Osteoblast (primary cell): Measurements from ENCODE around the gene DYNC1I1. TPM values are rescaled to one million over a fixed set of nuclear protein-coding genes. Genes with fewer than 3 reads are reported as not detected.

Experiments
- DNase-seq: peaks from one replicate; pipeline ENCODE4 v3.0.0; 2011; ENCODE audit warnings: low spot score, mixed read lengths; ENCODE audit not compliant: insufficient read length; ENCODE audit errors: missing footprints
- H2AFZ ChIP-seq: 2 replicates; pipeline ENCODE4 v1.6.0; 2011; ENCODE audit warnings: mild to moderate bottlenecking, low read length
- H3K27ac ChIP-seq: 2 replicates; pipeline ENCODE4 v1.5.1; 2011; ENCODE audit warnings: mild to moderate bottlenecking, low read depth, low read length, moderate library complexity
- H3K27me3 ChIP-seq: 2 replicates; pipeline ENCODE4 v1.6.0; 2012; ENCODE audit warnings: mild to moderate bottlenecking, control low read depth, inconsistent platforms, low read length, moderate library complexity; ENCODE audit not compliant: insufficient read depth
- H3K36me3 ChIP-seq: 2 replicates; pipeline ENCODE4 v1.5.1; 2011; ENCODE audit warnings: mild to moderate bottlenecking, low read length, control low read depth, moderate library complexity; ENCODE audit not compliant: insufficient read depth
- H3K4me1 ChIP-seq: 2 replicates; pipeline ENCODE4 v1.5.1; 2011; ENCODE audit warnings: mild to moderate bottlenecking, low read length, control low read depth, moderate library complexity; ENCODE audit not compliant: insufficient read depth
- H3K4me2 ChIP-seq: 2 replicates; pipeline ENCODE4 v1.6.0; 2011; ENCODE audit warnings: mild to moderate bottlenecking, low read length; ENCODE audit not compliant: insufficient read depth
- H3K4me3 ChIP-seq: fragments of 200-600 bp; sonication (generic); 3 replicates; pipeline ENCODE4 v1.5.1; 2012; ENCODE audit warnings: mild to moderate bottlenecking, low read length, inconsistent platforms; ENCODE audit not compliant: insufficient read depth
- H3K79me2 ChIP-seq: 2 replicates; pipeline ENCODE4 v1.6.0; 2012; ENCODE audit warnings: mild to moderate bottlenecking, low read length, control low read depth, inconsistent platforms; ENCODE audit not compliant: insufficient read depth
- H3K9me3 ChIP-seq: 2 replicates; pipeline ENCODE4 v1.5.1; 2011; ENCODE audit warnings: low read depth, low read length, control low read depth
- H4K20me1 ChIP-seq: 2 replicates; pipeline ENCODE4 v1.6.0; 2012; ENCODE audit warnings: mild to moderate bottlenecking, low read length, control low read depth; ENCODE audit not compliant: insufficient read depth
- CTCF ChIP-seq: IDR thresholded peaks from 2 replicates; pipeline ENCODE4 v1.5.1; 2011; ENCODE audit warnings: mild to moderate bottlenecking, low read depth, low read length, moderate library complexity; ENCODE audit errors: extremely low read depth
- total RNA-seq: library from RNA; depleted of rRNA; stranded (reverse); fragments of >200 nt; gene quantifications from 2 replicates; pipeline ENCODE4 v1.2.3, GENCODE V29; 2012

DYNC1I1 gene
- total RNA-seq, 1 donor, result 2.2 TPM

GRCh38 chr7:95916573-95917297, 144.4 kb downstream of the DYNC1I1 start:
- TF ChIP-seq CTCF, result peak; percentile 97
- Histone ChIP-seq H2AFZ (peak overlapping the region; percentile 95), H3K27me3 (no peaks in the 10 kb centered on the region), H3K4me3 (peak overlapping the region; percentile 75), H3K79me2 (no peaks in the 10 kb centered on the region), H3K4me2 (peak overlapping the region; percentile 79), H4K20me1 (no peaks in the 10 kb centered on the region), H3K4me1 (peaks cover 6% of the 10 kb centered on the region), H3K36me3 (no peaks in the 10 kb centered on the region), H3K9me3 (no peaks in the 10 kb centered on the region), H3K27ac (peak overlapping the region; percentile 21)
- peak; percentile 80 for DNase-seq

GRCh38 chr7:95917634-95918033, 145.3 kb downstream of the DYNC1I1 start:
- TF ChIP-seq CTCF, result no peak
- Histone ChIP-seq H3K36me3 (no peaks in the 10 kb centered on the region), H4K20me1 (no peaks in the 10 kb centered on the region), H3K27me3 (no peaks in the 10 kb centered on the region), H3K27ac (peak overlapping the region; percentile 21), H3K9me3 (no peaks in the 10 kb centered on the region), H3K4me3 (peak overlapping the region; percentile 75), H3K79me2 (no peaks in the 10 kb centered on the region), H3K4me1 (peaks cover 11% of the 10 kb centered on the region), H2AFZ (peak overlapping the region; percentile 95), H3K4me2 (peak overlapping the region; percentile 79)
- no peak for DNase-seq

- no peak overlapping the region for H3K4me3 ChIP-seq
- H3K4me1 ChIP-seq, result peaks cover 12% of the 10 kb centered on the region
- H3K9me3 ChIP-seq, result no peaks in the 10 kb centered on the region
- H3K27ac ChIP-seq, result no peak overlapping the region
- no peak overlapping the region for H2AFZ ChIP-seq
- H3K79me2 ChIP-seq, result no peaks in the 10 kb centered on the region
- no peaks in the 10 kb centered on the region for H3K36me3 ChIP-seq
- no peaks in the 10 kb centered on the region for H3K27me3 ChIP-seq
- peak; percentile 26 for TF ChIP-seq CTCF
- DNase-seq, result no peak
- H4K20me1 ChIP-seq, result no peaks in the 10 kb centered on the region
- no peak overlapping the region for H3K4me2 ChIP-seq
Observed at GRCh38 chr7:95919556-95919955, 147.2 kb downstream of the DYNC1I1 start.

GRCh38 chr7:95921543-95921942, 149.2 kb downstream of the DYNC1I1 start:
- no peak for TF ChIP-seq CTCF
- H3K36me3 ChIP-seq, result no peaks in the 10 kb centered on the region
- no peaks in the 10 kb centered on the region for H4K20me1 ChIP-seq
- H3K4me1 ChIP-seq, result peaks cover 12% of the 10 kb centered on the region
- H3K27ac ChIP-seq, result no peak overlapping the region
- no peaks in the 10 kb centered on the region for H3K27me3 ChIP-seq
- no peak for DNase-seq
- H3K9me3 ChIP-seq, result no peaks in the 10 kb centered on the region
- no peaks in the 10 kb centered on the region for H3K79me2 ChIP-seq
- H3K4me3 ChIP-seq, result peak overlapping the region; percentile 12
- peak overlapping the region; percentile 82 for H3K4me2 ChIP-seq
- peak overlapping the region; percentile 16 for H2AFZ ChIP-seq
